ENCODE data around the gene C1orf210.

C1orf210 gene

GRCh38 chr1:43247256-43247921 lies 38.0 kb downstream of the C1orf210 start:
- no peak for DNase-seq (ENCODE audit: low read depth)

GRCh38 chr1:43246466-43247213 lies 38.7 kb downstream of the C1orf210 start:
- DNase-seq (ENCODE audit: low read depth) = no peak

GRCh38 chr1:43243299-43243698 lies 42.1 kb downstream of the C1orf210 start:
- DNase-seq (ENCODE audit: low read depth) = no peak

GRCh38 chr1:43241413-43241836 lies 44.0 kb downstream of the C1orf210 start:
- no peak for DNase-seq (ENCODE audit: low read depth)

- no peak for DNase-seq (ENCODE audit: low read depth)
These were observed 45.9 kb downstream of the C1orf210 start for GRCh38 chr1:43239484-43239883.

- no peak for DNase-seq (ENCODE audit: low read depth)
These were observed 46.4 kb downstream of the C1orf210 start for GRCh38 chr1:43238991-43239469.

GRCh38 chr1:43238085-43238484 lies 47.3 kb downstream of the C1orf210 start:
- DNase-seq (ENCODE audit: low read depth) = no peak

- no peak for DNase-seq (ENCODE audit: low read depth)
These were observed 48.3 kb downstream of the C1orf210 start for GRCh38 chr1:43237121-43237520.

- DNase-seq (ENCODE audit: low read depth) = no peak
These were observed 49.8 kb downstream of the C1orf210 start for GRCh38 chr1:43235451-43236121.

GRCh38 chr1:43235040-43235439 lies 50.3 kb downstream of the C1orf210 start:
- DNase-seq (ENCODE audit: low read depth) = no peak

- no peak for DNase-seq (ENCODE audit: low read depth)
These were observed 51.1 kb downstream of the C1orf210 start for GRCh38 chr1:43234267-43234666.

- no peak for DNase-seq (ENCODE audit: low read depth)
These were observed 51.8 kb downstream of the C1orf210 start for GRCh38 chr1:43233631-43234030.

- DNase-seq (ENCODE audit: low read depth) = no peak
These were observed 52.9 kb downstream of the C1orf210 start for GRCh38 chr1:43232482-43232881.

- DNase-seq (ENCODE audit: low read depth) = no peak
These were observed 53.3 kb downstream of the C1orf210 start for GRCh38 chr1:43232074-43232473.
